PC-9 (cell line): Measurements from ENCODE around the gene ZNF765.
"Not testable (repeated sequence)": the region's sequence is repeated elsewhere in the genome, so short reads cannot be mapped to it uniquely, and the experiment has no call there.

Experiments used
- EZH2 ChIP-seq: fragments of 200-600 bp; sonication (generic); IDR thresholded peaks from 2 replicates; pipeline ENCODE4 v1.8.0; 2017; ENCODE audit warnings: antibody characterized with exemption, low read depth
- TF ChIP-seq, protein P1 (sequence below): fragments of 200-600 bp; sonication (generic); conservative IDR thresholded peaks from 2 replicates; pipeline ENCODE4 v1.6.1; 2017; ENCODE audit warnings: mixed run types, antibody characterized with exemption, mild to moderate bottlenecking, moderate library complexity

DNA sequence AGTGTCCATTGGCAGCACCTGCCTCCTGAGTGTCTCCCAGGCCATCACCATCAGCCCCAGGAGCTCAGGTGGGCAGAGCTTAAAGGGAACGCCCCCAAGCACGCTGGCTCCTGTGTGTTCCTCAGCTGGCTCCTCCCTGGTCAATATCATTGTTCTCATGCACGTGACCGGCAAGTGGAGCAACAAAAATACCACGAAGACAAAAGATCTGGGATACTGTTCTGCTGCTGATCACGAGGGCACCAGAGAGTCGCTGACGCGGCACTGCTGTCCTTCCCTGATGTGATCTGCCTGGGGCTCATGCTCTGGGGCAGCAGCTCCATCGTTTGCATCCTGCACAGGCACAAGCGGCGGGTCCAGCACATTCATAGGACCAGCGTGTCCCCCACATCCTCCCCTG lies 28.1 kb downstream of the ZNF765 start:
- not testable (repeated sequence) for TF ChIP-seq EZH2
- TF ChIP-seq, protein P1, sequence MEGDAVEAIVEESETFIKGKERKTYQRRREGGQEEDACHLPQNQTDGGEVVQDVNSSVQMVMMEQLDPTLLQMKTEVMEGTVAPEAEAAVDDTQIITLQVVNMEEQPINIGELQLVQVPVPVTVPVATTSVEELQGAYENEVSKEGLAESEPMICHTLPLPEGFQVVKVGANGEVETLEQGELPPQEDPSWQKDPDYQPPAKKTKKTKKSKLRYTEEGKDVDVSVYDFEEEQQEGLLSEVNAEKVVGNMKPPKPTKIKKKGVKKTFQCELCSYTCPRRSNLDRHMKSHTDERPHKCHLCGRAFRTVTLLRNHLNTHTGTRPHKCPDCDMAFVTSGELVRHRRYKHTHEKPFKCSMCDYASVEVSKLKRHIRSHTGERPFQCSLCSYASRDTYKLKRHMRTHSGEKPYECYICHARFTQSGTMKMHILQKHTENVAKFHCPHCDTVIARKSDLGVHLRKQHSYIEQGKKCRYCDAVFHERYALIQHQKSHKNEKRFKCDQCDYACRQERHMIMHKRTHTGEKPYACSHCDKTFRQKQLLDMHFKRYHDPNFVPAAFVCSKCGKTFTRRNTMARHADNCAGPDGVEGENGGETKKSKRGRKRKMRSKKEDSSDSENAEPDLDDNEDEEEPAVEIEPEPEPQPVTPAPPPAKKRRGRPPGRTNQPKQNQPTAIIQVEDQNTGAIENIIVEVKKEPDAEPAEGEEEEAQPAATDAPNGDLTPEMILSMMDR = not testable (repeated sequence)
